A549 (cell line): ENCODE measurements around the gene TOM1L2. TPM values are rescaled to one million over a fixed set of nuclear protein-coding genes. Genes with fewer than 3 reads are reported as not detected.

Experiments used
- ATAC-seq, 2 experiments: fragments of 200-7000 bp in 1 of 2; fragments of >200 bp in 1 of 2; cut with Nextera tagmentation in 1 of 2; cut with Tn5 transposase in 1 of 2; 3 replicates each; pipeline versions ENCODE4 v1.8.0 to v1.9.1; 2018 to 2020; ENCODE audit warnings: mild to moderate bottlenecking in 1 of 2, moderate library complexity in 1 of 2
- CTCF ChIA-PET: fragments of 300-600 bp; sonication (Branson Sonifier 250); formaldehyde crosslinking; extraction: SDS; loops from one replicate; lab custom pipeline; 2021; ENCODE audit warnings: antibody characterized with exemption, inconsistent platforms; lab: Yijun Ruan, JAX
- POLR2A ChIA-PET: fragments of 350-600 bp; formaldehyde crosslinking; extraction: SDS; loops from one replicate; lab custom pipeline; 2021; ENCODE audit warnings: antibody characterized with exemption, inconsistent platforms; lab: Yijun Ruan, JAX
- DNase-seq, 2 experiments: peaks; one replicate each; pipeline versions ENCODE4 v3.0.0 to v3.0.0-alpha.2; 2011 to 2016; ENCODE audit warnings: low read depth in 1 of 2, low spot score in 1 of 2
- FAIRE-seq: peaks from 2 replicates; lab custom pipeline; 2011; peaks lifted over from hg19 to GRCh38; lab: Jason Lieb, UNC
- H3K27ac ChIP-seq, 2 experiments: fragments of >200 bp; sonication (Bioruptor Twin); formaldehyde crosslinking; 3 replicates each; pipeline ENCODE4 v1.5.1; 2016 to 2017
- H3K4me1 ChIP-seq: fragments of >200 bp; sonication (Bioruptor Twin); formaldehyde crosslinking; 3 replicates; pipeline ENCODE4 v1.6.1; 2016
- H3K4me2 ChIP-seq: fragments of >200 bp; sonication (Bioruptor Twin); formaldehyde crosslinking; 3 replicates; pipeline ENCODE4 v1.6.1; 2016
- H3K4me3 ChIP-seq: fragments of >200 bp; sonication (Bioruptor Twin); formaldehyde crosslinking; 3 replicates; pipeline ENCODE4 v1.5.1; 2016
- H3K9me3 ChIP-seq: fragments of >200 bp; sonication (Bioruptor Twin); formaldehyde crosslinking; 3 replicates; pipeline ENCODE4 v1.6.1; 2016
- ESRRA ChIP-seq: fragments of 150-350 bp; IDR thresholded peaks from 2 replicates; pipeline ENCODE4 v1.6.1; 2014; ENCODE audit warnings: mild to moderate bottlenecking, low read length, borderline replicate concordance
- FOXS1 ChIP-seq: fragments of 250-450 bp; sonication (Bioruptor Pico); IDR thresholded peaks from 2 replicates; pipeline ENCODE4 v1.5.0; 2020; ENCODE audit warnings: mild to moderate bottlenecking, moderate library complexity
- HOXB13 ChIP-seq: fragments of 250-450 bp; sonication (Bioruptor Pico); IDR thresholded peaks from 2 replicates; pipeline ENCODE4 v1.5.0; 2020; ENCODE audit warnings: low read depth, mild to moderate bottlenecking, moderate library complexity
- HOXB5 ChIP-seq: fragments of 250-450 bp; sonication (Bioruptor Pico); IDR thresholded peaks from 2 replicates; pipeline ENCODE4 v1.5.0; 2020; ENCODE audit warnings: mild to moderate bottlenecking, moderate library complexity
- JUN ChIP-seq, 2 experiments: fragments of >200 bp; sonication (Bioruptor Twin); formaldehyde crosslinking; IDR thresholded peaks; 2 replicates in 1 of 2; 3 replicates in 1 of 2; pipeline ENCODE4 v1.6.1; 2016 to 2017
- MAFK ChIP-seq: fragments of 450-650 bp; IDR thresholded peaks from 2 replicates; pipeline ENCODE4 v1.6.1; 2014; ENCODE audit not compliant: partially characterized antibody
- MYC ChIP-seq: IDR thresholded peaks from 2 replicates; pipeline ENCODE4 v1.6.1; 2012; ENCODE audit warnings: mild to moderate bottlenecking, inconsistent platforms, low read length, improper control_type of control experiment, borderline replicate concordance
- POLR2AphosphoS2 ChIP-seq: conservative IDR thresholded peaks from 2 replicates; pipeline ENCODE4 v1.6.1; 2012; ENCODE audit warnings: low read length, improper control_type of control experiment, inconsistent platforms
- RCOR1 ChIP-seq: fragments of 150-350 bp; IDR thresholded peaks from 2 replicates; pipeline ENCODE4 v1.6.1; 2014; ENCODE audit warnings: antibody characterized with exemption, low read length, low read depth
- RNF2 ChIP-seq: fragments of 200-600 bp; sonication (generic); IDR thresholded peaks from 2 replicates; pipeline ENCODE4 v1.6.1; 2016; ENCODE audit warnings: low read depth, mild to moderate bottlenecking, antibody characterized with exemption, moderate library complexity, borderline replicate concordance
- SMC3 ChIP-seq: fragments of >200 bp; sonication (Bioruptor Twin); formaldehyde crosslinking; IDR thresholded peaks from 3 replicates; pipeline ENCODE4 v1.6.1; 2018; ENCODE audit warnings: inconsistent platforms
- SREBF2 ChIP-seq: fragments of 450-650 bp; IDR thresholded peaks from 2 replicates; pipeline ENCODE4 v1.6.1; 2014; ENCODE audit warnings: mild to moderate bottlenecking, moderate library complexity
- ZFP36 ChIP-seq: fragments of 450-650 bp; IDR thresholded peaks from 2 replicates; pipeline ENCODE4 v1.6.1; 2014; ENCODE audit warnings: borderline replicate concordance; ENCODE audit not compliant: partially characterized antibody
- WGBS: methylation state at CpG from one replicate; pipeline ENCODE4 v1.1.6; 2017; ENCODE audit errors: missing lambda C conversion rate; 5-methylcytosine and 5-hydroxymethylcytosine counted together
- polyA plus RNA-seq, 4 experiments: library from polyadenylated mRNA; depleted of rRNA in 3 of 4; stranded (reverse); fragments of >200 nt; fragmentation: RNase III in 1 of 4; extraction: RNeasy Plus Mini Kit Qiagen cat#74134 plus additional on column Dnase treatment in 1 of 4; gene quantifications; 2 replicates in 3 of 4; 3 replicates in 1 of 4; pipeline ENCODE4 v1.2.3, GENCODE V29; 2011 to 2017
- TF ChIP-seq, protein P1 (sequence below): fragments of 250-450 bp; sonication (Bioruptor Pico); IDR thresholded peaks from 2 replicates; pipeline ENCODE4 v1.5.0; 2020; ENCODE audit warnings: low read depth, mild to moderate bottlenecking, moderate library complexity
- TF ChIP-seq, protein P2 (sequence below): fragments of 200-600 bp; sonication (generic); IDR thresholded peaks from 2 replicates; pipeline ENCODE4 v1.6.1; 2016; ENCODE audit warnings: antibody characterized with exemption, mild to moderate bottlenecking, moderate library complexity
- TF ChIP-seq, protein P3 (sequence below): fragments of >200 bp; sonication (Bioruptor Twin); formaldehyde crosslinking; IDR thresholded peaks from 3 replicates; pipeline ENCODE4 v1.6.1; 2016

Gene TOM1L2
- polyA plus RNA-seq, 2 of the 4 experiments (the other 2 are of a cell fraction) = 19.2 to 24.7 TPM

DNA sequence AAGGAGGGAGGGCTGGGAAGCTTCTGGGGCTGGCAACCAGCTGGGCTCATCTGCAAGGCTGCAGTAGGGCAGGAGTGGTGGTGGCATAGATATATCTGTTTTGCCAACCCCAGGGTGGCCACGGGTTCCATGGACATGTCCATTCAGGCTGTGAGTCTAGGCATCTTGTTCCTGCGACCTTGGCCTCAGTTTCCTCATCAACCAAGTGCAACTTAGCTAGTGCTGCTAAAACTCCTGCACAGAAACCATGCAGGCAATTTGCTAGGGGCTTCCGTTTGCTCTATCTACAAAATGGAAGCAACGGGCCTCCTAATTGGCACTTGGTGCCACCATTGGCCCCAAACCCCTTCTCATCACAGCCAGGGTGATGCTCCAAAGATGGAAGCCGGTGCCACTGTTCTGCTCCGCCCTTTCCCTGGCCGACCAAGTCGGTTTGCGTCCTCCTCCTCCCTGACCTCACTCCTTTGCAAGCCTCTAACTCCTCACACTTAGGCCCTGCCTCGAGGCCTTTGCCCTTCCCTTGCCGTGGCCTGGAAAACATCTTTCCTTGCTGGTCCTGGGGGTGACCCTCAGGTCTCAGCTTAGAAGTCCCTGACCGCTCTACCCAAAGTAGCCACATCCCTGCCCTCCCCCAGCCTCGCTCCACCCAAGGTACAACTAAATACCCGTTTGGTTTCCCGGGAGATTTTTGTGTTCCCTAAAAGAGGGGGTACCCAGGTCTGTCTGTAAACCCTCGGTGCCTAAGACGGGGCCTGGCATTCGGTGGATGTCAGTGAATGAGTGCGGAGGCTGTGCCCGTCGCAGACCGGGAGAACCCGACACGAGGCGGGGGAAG, 136.6 kb downstream of the TOM1L2 start (continued):
- peak; percentile 66; the same call in 1 of the 2 replicates for TF ChIP-seq HOXB5
- TF ChIP-seq POLR2AphosphoS2 = no peak
- TF ChIP-seq, protein P1, sequence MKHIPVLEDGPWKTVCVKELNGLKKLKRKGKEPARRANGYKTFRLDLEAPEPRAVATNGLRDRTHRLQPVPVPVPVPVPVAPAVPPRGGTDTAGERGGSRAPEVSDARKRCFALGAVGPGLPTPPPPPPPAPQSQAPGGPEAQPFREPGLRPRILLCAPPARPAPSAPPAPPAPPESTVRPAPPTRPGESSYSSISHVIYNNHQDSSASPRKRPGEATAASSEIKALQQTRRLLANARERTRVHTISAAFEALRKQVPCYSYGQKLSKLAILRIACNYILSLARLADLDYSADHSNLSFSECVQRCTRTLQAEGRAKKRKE (CRISPR knock-in tag) = 0 out of 2 replicates have a peak, but pooled peaks have one; percentile 6
- no peak for TF ChIP-seq ESRRA
- TF ChIP-seq RNF2 = no peak
- no peak for TF ChIP-seq SMC3
- TF ChIP-seq RCOR1 = no peak
- no peak for TF ChIP-seq MAFK
- no peak for TF ChIP-seq SREBF2

DNA sequence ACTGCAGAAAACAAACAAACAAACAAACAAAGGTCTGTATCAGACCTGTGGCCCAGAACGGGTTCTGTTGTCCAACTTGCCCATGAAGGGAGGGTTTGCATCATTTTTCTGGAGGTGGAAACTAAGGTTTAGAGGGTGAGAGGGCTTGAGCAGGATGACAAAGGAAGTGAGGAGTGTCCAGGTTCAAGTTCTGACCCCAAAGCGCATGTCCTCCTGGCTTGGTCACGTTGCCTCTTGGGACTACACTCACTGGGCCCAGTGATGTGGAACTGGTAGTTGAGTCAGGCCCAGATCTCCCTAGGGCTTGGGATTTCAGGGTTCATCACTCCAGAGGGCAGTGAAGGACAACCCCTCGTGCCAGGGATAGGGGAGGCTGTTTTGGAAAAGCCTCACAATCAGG, 137.2 kb downstream of the TOM1L2 start:
- TF ChIP-seq, protein P2, sequence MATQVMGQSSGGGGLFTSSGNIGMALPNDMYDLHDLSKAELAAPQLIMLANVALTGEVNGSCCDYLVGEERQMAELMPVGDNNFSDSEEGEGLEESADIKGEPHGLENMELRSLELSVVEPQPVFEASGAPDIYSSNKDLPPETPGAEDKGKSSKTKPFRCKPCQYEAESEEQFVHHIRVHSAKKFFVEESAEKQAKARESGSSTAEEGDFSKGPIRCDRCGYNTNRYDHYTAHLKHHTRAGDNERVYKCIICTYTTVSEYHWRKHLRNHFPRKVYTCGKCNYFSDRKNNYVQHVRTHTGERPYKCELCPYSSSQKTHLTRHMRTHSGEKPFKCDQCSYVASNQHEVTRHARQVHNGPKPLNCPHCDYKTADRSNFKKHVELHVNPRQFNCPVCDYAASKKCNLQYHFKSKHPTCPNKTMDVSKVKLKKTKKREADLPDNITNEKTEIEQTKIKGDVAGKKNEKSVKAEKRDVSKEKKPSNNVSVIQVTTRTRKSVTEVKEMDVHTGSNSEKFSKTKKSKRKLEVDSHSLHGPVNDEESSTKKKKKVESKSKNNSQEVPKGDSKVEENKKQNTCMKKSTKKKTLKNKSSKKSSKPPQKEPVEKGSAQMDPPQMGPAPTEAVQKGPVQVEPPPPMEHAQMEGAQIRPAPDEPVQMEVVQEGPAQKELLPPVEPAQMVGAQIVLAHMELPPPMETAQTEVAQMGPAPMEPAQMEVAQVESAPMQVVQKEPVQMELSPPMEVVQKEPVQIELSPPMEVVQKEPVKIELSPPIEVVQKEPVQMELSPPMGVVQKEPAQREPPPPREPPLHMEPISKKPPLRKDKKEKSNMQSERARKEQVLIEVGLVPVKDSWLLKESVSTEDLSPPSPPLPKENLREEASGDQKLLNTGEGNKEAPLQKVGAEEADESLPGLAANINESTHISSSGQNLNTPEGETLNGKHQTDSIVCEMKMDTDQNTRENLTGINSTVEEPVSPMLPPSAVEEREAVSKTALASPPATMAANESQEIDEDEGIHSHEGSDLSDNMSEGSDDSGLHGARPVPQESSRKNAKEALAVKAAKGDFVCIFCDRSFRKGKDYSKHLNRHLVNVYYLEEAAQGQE = no peak
- TF ChIP-seq JUN (IDR thresholded peaks at IDR 0.05) (0 out of 5 replicates have a peak, but pooled peaks of 1 of the 2 experiments have one; percentile 24), HOXB13 (CRISPR knock-in tag) (no peak)
- Histone ChIP-seq H3K4me1 (peaks cover 86% of the 10 kb centered on the region), H3K9me3 (no peaks in the 10 kb centered on the region), H3K4me3 (peak overlapping the region; percentile 85), H3K4me2 (peak overlapping the region; percentile 93), H3K27ac (peak overlapping the region; percentile 98)
- POLR2A ChIA-PET = interaction anchor here (4.8 to 5.7 kb wide), 2 partner anchors 8 to 15 kb away, joined by 100 to 105 read pairs; no protein-coding TSS in a partner anchor
- no peak for FAIRE-seq
- no peak for DNase-seq
- no peak for ATAC-seq
- 73% methylated on average over 4 of the region's 4 CpGs for WGBS
- CTCF ChIA-PET = interaction anchor here (0.9 to 22.1 kb wide), 7 partner anchors 9 to 154 kb away, joined by 3 to 402 read pairs (median 4); partner anchors contain the start of gene RAI1

DNA sequence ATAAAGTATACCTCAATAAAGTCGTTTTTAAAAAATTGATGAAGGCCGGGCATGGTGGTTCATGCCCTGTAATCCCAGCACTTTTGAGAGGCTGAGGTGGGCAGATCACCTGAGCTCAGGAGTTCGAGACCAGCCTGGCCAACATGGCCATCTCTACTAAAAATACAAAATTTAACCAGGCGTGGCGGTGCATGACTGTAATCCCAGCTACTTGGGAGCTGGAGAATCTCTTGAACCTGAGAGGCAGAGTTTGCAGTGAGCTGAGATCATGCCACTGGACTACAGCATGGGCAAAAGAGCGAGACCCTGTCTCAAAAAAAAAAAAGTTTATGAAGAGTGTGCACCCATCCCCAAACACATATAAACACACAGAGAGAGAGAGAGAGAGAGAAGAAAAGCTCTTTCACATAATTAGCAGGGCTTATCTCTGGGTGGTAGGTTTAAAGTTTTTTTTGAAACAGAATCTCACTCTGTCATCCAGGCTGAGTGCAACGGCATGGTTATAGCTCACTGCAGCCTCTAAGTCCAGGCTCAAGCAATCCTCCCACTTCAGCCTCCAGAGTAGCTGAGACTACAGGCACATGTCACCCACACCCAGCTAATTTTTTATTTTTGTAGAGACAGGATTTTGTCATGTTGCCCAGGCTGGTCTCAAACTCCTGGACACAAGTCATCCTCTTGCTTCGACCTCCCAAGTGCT, 138.4 kb downstream of the TOM1L2 start:
- Histone ChIP-seq H3K27ac (peak overlapping the region; percentile 31 to 98; a peak in 4 of 6 replicates), H3K4me3 (no peak overlapping the region), H3K4me2 (peak overlapping the region; percentile 93), H3K4me1 (peaks cover 85% of the 10 kb centered on the region), H3K9me3 (no peaks in the 10 kb centered on the region)
- ATAC-seq (no peak), FAIRE-seq (no peak), DNase-seq (no peak)
- no peak for TF ChIP-seq MYC
- no peak for TF ChIP-seq ZFP36
- TF ChIP-seq, protein P3, sequence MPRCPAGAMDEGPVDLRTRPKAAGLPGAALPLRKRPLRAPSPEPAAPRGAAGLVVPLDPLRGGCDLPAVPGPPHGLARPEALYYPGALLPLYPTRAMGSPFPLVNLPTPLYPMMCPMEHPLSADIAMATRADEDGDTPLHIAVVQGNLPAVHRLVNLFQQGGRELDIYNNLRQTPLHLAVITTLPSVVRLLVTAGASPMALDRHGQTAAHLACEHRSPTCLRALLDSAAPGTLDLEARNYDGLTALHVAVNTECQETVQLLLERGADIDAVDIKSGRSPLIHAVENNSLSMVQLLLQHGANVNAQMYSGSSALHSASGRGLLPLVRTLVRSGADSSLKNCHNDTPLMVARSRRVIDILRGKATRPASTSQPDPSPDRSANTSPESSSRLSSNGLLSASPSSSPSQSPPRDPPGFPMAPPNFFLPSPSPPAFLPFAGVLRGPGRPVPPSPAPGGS = no peak
- TF ChIP-seq, protein P1 (CRISPR knock-in tag) = no peak
- TF ChIP-seq FOXS1 (CRISPR knock-in tag) = no peak
- POLR2A ChIA-PET = interaction anchor here (0.6 to 5.7 kb wide), 4 partner anchors 8 to 1441 kb away, joined by 4 to 105 read pairs (median 4); no protein-coding TSS in a partner anchor
- WGBS = 83% methylated on average over 8 of the region's 8 CpGs
- CTCF ChIA-PET = interaction anchor here (0.6 to 30.5 kb wide), 4 partner anchors 20 to 85 kb away, joined by 4 to 859 read pairs (median 210); no protein-coding TSS in a partner anchor
